GM18868 (cell line): Measurements from ENCODE around the gene STX10.
A peak's percentile ranks its signal among the peaks of the same experiment; 100 is the strongest.
"Not testable (repeated sequence)": the region's sequence is repeated elsewhere in the genome, so short reads cannot be mapped to it uniquely, and the experiment has no call there.

ENCODE experiments used
- ATAC-seq: cut with Tn5 transposase; IDR thresholded peaks from one replicate; pipeline ENCODE4 v1.9.1; 2021; ENCODE audit warnings: mild to moderate bottlenecking, moderate library complexity; ENCODE audit not compliant: unreplicated experiment

Gene STX10, protein sequence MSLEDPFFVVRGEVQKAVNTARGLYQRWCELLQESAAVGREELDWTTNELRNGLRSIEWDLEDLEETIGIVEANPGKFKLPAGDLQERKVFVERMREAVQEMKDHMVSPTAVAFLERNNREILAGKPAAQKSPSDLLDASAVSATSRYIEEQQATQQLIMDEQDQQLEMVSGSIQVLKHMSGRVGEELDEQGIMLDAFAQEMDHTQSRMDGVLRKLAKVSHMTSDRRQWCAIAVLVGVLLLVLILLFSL

GRCh38 chr19:13150187-13150930, at the start of gene STX10, which contains the start of gene IER2:
Gene STX10, minus strand, starts transcription at chr19:13150375. Its CDS starts 202 bp downstream, at chr19:13150173.
Gene IER2, plus strand, starts transcription at chr19:13150411. Its CDS starts 2,776 bp downstream, at chr19:13153187.
- peak; percentile 33 for ATAC-seq

DNA sequence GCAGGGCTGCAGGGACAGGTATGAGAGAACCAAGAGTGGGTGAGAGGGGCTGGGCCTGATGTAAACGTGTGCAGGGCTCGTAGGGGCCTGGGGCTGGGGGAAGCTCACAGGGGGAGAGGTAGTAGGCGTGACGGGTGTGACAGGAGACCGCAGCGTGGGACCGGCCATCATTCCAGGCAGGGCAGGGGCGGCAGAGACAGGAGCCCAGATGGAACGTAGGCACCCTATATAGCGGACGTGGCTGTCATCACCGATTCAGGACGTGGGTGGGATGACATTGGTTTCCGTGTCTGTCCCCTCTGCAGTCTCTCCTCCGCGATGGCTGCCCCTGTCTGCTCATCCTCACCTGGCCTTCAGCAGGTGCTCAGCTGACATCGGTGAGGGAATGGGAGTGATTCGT, 48.5 kb upstream of the STX10 start:
- ATAC-seq, result no peak

- ATAC-seq, result no peak
Measured at GRCh38 chr19:13195678-13196077, 45.5 kb upstream of the STX10 start.

DNA sequence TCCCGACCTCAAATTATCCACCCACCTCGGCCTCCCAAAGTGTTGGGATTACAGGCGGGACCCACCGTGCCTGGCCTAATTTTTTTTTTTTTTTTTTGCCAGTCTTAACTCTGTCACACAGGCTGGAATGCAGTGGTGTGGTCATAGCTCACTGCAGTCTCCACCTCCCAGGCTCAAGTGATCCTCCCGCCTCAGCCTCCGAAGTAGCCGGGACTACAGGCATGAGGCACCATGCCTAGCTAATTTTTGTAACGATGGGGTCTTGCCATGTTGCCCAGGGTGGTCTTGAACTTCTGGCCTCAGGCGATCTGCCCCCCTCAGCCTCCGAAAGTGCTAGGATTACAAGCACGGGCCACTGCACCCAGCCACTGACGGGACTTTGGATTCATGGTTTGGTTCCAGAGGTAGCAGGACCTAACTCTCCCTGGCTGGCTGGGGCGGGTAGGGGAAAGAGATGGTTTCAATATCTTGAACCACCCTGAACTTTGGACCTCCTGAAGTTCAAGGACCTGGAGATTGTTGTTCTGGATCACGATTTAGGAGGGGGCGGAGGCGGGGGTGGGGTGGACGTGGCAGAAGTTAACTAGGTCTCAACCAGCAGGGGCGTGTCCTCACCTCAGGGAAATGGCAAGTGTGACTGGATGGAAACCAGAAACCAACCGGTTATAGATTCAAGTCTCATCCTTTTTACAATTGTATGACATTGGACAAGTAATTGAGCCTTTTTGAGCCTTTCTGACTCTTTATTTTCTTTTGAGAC, 40.8 kb upstream of the STX10 start:
- no peak for ATAC-seq

DNA sequence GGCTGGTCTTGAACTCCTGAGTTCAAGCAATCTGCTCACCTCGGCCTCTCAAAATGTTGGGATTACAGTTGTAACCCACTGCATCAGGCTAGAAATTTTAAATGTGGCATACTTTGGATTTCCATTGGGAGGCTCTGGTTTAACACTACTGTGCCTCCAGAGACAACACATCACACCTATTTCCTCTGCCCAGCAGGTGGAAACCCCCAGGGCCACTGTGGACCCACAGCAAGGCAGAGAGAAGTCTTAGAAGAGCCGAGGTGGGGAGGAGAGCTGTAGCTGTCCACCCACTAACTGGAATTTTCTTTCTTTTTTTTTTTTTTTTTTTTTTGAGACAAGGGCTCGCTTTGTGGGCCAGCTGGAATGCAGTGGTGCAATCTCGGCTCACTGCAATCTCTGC, 39.4 kb upstream of the STX10 start:
- ATAC-seq, result no peak

DNA sequence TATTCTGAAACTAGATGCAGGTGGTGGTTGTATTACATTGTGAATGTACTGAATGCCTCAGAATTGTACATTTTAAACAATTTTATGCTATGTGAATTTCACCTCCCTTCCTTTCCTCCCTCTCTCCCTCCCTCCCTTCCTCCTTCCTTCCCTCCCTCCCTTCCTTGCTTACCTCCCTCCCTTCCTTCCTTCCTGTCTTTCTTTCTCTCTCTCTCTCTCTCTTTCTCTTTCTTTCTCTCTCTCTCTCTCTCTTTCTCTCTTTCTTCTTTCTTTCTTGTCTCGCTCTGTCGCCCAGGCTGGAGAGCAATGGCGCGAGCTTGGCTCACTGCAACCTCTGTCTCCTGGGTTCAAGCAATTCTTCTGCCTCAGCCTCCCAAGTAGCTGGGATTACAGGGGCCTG, 37.2 kb upstream of the STX10 start:
- ATAC-seq, result no peak

GRCh38 chr19:13186688-13187087, 36.5 kb upstream of the STX10 start:
- not testable (repeated sequence) for ATAC-seq

DNA sequence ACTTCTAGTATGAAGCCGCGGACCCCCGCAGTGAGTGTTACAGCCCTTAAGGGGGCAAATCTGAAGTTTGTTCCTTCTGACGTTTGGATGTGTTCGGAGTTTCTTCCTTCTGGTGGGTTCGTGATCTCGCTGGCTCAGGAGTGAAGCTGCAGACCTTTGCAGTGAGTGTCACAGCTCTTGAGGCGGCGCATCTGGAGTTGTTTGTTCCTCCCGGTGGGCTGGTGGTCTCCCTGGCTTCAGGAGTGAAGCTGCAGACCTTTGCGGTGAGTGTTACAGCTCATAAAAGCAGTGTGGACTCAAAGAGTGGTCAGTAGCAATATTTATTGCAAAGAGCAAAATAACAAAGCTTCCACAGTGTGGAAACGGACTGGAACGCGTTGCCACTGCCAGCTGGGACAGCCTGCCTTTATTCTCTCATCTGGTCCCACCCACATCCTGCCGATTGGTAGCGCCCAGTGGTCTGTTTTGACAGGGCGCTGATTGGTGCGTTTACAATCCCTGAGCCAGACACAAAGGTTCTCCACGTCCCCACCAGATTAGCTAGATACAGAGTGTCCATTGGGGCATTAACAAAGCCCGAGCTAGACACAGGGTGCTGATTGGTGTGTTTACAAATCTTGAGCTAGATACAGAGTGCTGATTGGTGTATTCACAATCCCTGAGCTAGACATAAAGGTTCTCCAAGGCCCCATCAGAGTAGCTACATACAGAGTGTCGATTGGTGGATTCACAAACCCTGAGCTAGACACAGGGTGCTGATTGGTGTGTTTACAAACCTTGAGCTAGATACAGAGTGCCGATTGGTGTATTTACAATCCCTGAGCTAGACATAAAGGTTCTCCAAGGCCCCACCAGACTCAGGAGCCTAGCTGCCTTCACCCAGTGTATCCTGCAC, 35.8 kb upstream of the STX10 start:
- not testable (repeated sequence) for ATAC-seq

DNA sequence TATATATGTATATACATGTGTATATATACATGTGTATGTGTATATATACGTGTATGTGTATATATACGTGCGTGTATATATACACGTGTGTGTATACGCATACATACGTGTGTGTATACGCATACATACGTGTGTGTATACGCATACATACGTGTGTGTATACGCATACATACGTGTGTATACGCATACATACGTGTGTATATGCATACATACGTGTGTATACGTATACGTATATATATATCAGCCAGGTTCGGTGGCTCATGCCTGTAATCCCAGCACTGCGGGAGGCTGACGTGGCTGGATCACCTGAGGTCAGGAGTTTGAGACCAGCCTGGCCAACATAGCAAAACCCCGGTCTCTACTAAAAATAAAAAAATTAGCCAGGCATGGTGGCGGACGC, 34.8 kb upstream of the STX10 start:
- not testable (repeated sequence) for ATAC-seq

DNA sequence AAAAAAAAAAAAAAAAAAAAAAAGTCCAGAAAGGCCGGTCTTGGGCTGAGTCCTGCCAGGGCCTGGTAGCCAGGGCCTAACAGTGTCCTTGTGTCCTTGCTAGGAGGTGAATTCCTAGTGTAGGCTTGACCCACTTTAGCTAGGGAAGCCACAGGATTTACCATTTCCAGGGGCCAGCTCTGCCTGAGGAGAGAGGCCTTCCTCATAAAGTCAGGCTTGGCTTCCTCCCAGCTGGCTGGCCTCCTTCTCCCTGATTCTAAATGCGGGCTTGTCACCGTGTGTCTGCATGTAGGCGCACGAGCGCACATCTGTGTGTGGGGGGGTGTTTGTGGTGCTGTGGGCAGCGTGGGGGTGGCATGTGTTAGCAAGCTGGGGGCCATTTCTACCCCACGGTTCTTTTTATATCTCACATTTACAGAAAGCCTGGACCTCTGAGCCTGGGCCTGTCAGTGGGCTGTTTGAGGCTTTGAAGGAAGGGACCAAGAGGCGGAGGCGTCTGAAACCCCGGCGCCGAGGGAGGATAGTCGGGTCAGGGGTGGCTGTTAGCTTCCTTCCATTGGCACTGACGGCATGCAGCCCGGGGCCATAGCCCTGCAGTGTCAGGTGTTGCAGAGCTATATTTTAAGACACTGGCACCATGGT, 31.7 kb upstream of the STX10 start:
- no peak for ATAC-seq

GRCh38 chr19:13178291-13178690, 28.1 kb upstream of the STX10 start:
- not testable (repeated sequence) for ATAC-seq

GRCh38 chr19:13177584-13177983, 27.4 kb upstream of the STX10 start:
- not testable (repeated sequence) for ATAC-seq

- ATAC-seq, result no peak
Measured at GRCh38 chr19:13176345-13176744, 26.2 kb upstream of the STX10 start.

- ATAC-seq, result no peak
Measured at GRCh38 chr19:13173139-13173737, 23.1 kb upstream of the STX10 start.

DNA sequence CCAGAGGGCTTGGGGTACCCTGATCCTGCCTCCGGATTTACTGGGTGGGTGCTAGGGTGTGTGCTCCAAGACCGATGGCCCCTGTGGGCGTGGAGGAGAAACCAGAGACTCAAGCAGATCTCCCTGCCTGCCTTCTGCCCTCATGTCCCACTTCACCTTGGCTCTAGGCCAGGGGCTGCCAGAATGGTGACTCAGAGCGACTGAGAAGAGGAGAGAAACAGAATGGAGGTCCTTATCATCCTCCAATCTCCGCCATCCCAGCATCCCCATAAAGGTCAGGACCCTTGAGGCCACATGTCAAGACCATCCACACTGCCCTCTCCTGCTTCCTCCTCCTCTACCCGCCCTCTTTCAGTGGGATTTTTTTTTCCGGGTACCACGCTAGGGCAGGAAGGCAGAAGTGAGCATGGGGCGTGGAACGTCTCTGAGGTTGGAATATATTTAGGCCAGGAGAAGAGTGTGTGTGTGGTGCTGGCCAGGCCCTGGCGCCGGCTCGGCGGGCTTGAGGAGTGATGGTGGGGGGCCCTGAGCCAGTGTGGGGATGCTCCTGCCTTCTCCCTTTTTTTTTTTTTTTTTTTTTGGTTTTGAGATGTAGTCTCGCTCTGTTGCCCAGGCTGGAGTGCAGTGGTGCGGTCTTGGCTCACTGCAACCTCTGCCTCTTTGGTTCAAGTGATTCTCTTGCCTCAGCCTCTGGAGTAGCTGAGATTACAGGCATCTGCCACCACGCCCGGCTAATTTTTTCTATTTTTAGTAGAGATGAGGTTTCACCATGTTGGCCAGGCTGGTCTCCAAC, 22.4 kb upstream of the STX10 start:
- no peak for ATAC-seq

GRCh38 chr19:13171146-13171545, 21.0 kb upstream of the STX10 start:
- ATAC-seq, result no peak

GRCh38 chr19:13169769-13170168, 19.6 kb upstream of the STX10 start:
- ATAC-seq, result no peak

- not testable (repeated sequence) for ATAC-seq
Measured at GRCh38 chr19:13166151-13166550, 16.0 kb upstream of the STX10 start.
